K562 (cell line): ENCODE data around the gene UFC1. TPM values are rescaled to one million over a fixed set of nuclear protein-coding genes. Genes with fewer than 3 reads are reported as not detected.

Experiments
- CHAMP1 ChIP-seq: fragments of 450-650 bp; IDR thresholded peaks from 2 replicates; pipeline ENCODE4 v1.6.1; 2016; ENCODE audit warnings: mild to moderate bottlenecking
- CREB3L1 ChIP-seq: fragments of 450-650 bp; IDR thresholded peaks from 2 replicates; pipeline ENCODE4 v1.6.1; 2014; ENCODE audit warnings: low read depth, mild to moderate bottlenecking, moderate library complexity, borderline replicate concordance
- RFX5 ChIP-seq: IDR thresholded peaks from 2 replicates; pipeline ENCODE4 v1.6.1; 2011; ENCODE audit warnings: low read depth, mild to moderate bottlenecking, improper control_type of control experiment, low read length
- USF1 ChIP-seq: sonication (generic); formaldehyde crosslinking; IDR thresholded peaks from 2 replicates; pipeline ENCODE4 v1.9.0; 2022; ENCODE audit warnings: mild to moderate bottlenecking, missing genetic modification reagents
- YY1 ChIP-seq, 3 experiments: IDR thresholded peaks; 2 replicates each; pipeline ENCODE4 v1.6.1; 2011; ENCODE audit warnings: low read length in 2 of 3, mild to moderate bottlenecking in 2 of 3, moderate library complexity in 2 of 3, borderline replicate concordance in 1 of 3, control low read depth in 1 of 3, low read depth in 1 of 3; ENCODE audit not compliant: insufficient read depth in 3 of 3, insufficient replicate concordance in 2 of 3, control insufficient read depth in 1 of 3, insufficient read length in 1 of 3; ENCODE audit errors: extremely low read depth in 1 of 3
- ZBTB34 ChIP-seq: fragments of 250-450 bp; sonication (Bioruptor Pico); IDR thresholded peaks from 2 replicates; pipeline ENCODE4 v1.8.0; 2021; ENCODE audit warnings: mild to moderate bottlenecking, moderate library complexity
- ZBTB40 ChIP-seq, 2 experiments: fragments of 450-650 bp in 1 of 2; sonication (generic) in 1 of 2; formaldehyde crosslinking in 1 of 2; IDR thresholded peaks; 2 replicates each; pipeline versions ENCODE4 v1.7.1 to v1.9.0; 2016 to 2022; ENCODE audit warnings: inconsistent platforms in 1 of 2, mild to moderate bottlenecking in 1 of 2, missing genetic modification reagents in 1 of 2
- polyA plus RNA-seq, 8 experiments: library from polyadenylated mRNA; depleted of rRNA in 4 of 8; stranded (reverse) in 5 of 8; unstranded in 3 of 8; fragments of >200 nt; fragmentation: Nextera tagmentation in 2 of 8; fragmentation: Illumina TruSeq in 1 of 8; extraction: Ambion mirVana in 2 of 8; extraction: Trizol in 1 of 8; gene quantifications; 2 replicates each; pipeline versions ENCODE4 v1.2.1 to v1.2.3, GENCODE V29; 2011 to 2014; ENCODE audit warnings: inconsistent platforms in 1 of 8, missing spikeins in 1 of 8
- total RNA-seq, 7 experiments: library from RNA; depleted of rRNA in 6 of 7; stranded (reverse); fragments of >200 nt in 6 of 7; fragmentation: Illumina TruSeq in 2 of 7; extraction: Trizol in 2 of 7; gene quantifications; 2 replicates each; pipeline versions ENCODE4 v1.2.1 to v1.2.3, GENCODE V29; 2011 to 2021; ENCODE audit warnings: low replicate concordance in 1 of 7

Gene UFC1
- total and polyA plus RNA-seq, 9 of the 15 experiments (the other 6 are each of a cell fraction or from before 2014, with no cell fraction given), result 92.8 to 220 (median 161) TPM

GRCh38 chr1:161117759-161118581 is 35.8 kb upstream of the UFC1 start, which contains the start of the genes NIT1 and PFDN2 (continued):
- peak; percentile 93 for TF ChIP-seq ZBTB40 (IDR thresholded peaks at IDR 0.05)
- 0 out of 2 replicates have a peak, but pooled peaks have one; percentile 16 for TF ChIP-seq ZBTB40 (CRISPR knock-in tag; IDR thresholded peaks at IDR 0.05)
- no peak for TF ChIP-seq RFX5
- peak; percentile 83 to 98 (median 94) for TF ChIP-seq YY1 (IDR thresholded peaks at IDR 0.05; ENCODE audit: borderline replicate concordance in 1 of 3, control insufficient read depth in 1 of 3, extremely low read depth in 1 of 3, insufficient read depth in 3 of 3, insufficient read length in 1 of 3, insufficient replicate concordance in 2 of 3, low read depth in 1 of 3, low read length in 2 of 3)
- no peak for TF ChIP-seq ZBTB34 (CRISPR knock-in tag)
- no peak for TF ChIP-seq CHAMP1
- TF ChIP-seq USF1 (CRISPR knock-in tag), result peak; percentile 1; the same call in 1 of the 2 replicates
- peak; percentile 58; the same call in 1 of the 2 replicates for TF ChIP-seq CREB3L1
